Measurements from ENCODE around the gene MRPS23.

MRPS23 gene

GRCh38 chr17:57879437-57880085, 29.7 kb upstream of the MRPS23 start:
- H3K4me3 ChIP-seq (ENCODE audit: low read depth, low read length): no peak overlapping the region

DNA sequence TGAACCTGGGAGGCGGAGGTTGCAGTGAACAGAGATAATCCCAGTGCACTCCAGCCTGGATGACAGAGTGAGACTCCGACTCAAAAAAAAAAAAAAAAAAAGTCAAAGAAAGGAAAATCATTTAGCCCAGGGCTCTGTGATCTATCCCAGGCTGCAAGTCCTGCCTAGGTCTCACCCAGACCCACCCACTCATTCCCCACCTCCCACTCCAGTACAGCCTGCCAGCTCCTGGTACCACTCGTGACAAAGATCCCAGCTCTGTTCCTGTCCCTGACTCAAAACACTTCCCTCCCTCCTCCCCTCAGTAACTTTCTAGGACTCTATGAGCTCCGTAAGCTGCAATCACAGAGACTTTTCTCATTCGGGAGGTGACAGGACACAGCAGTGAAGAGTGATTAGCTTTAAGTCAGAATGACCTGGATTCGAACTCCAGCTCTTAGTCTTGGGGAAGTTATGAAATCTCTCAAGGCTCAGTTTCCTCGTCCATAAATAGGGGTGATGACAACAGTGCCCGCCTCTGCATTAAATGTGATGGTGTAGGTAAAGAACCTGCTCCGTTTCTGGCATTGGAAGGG, 28.0 kb upstream of the MRPS23 start:
- H3K4me3 ChIP-seq (ENCODE audit: low read depth, low read length): no peak overlapping the region

DNA sequence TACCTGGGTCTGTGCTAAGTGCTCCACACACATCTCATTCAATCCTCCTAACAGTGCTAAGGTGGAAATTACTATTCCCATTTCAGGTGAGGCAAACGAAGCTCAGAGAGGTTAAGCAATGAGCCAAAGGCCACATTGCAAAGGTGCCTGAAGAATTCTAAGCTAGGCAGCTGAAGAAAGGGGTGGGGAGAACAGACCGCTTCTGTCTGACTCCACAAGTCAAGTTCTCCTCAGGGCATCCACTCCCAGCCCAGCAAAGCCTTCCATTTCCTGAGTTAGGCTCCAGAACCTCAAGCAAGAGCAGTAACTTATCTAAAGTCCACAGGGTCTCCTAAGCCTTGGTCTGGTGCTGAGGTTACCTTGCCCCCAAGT, 27.0 kb upstream of the MRPS23 start:
- H3K4me3 ChIP-seq (ENCODE audit: low read depth, low read length): no peak overlapping the region

DNA sequence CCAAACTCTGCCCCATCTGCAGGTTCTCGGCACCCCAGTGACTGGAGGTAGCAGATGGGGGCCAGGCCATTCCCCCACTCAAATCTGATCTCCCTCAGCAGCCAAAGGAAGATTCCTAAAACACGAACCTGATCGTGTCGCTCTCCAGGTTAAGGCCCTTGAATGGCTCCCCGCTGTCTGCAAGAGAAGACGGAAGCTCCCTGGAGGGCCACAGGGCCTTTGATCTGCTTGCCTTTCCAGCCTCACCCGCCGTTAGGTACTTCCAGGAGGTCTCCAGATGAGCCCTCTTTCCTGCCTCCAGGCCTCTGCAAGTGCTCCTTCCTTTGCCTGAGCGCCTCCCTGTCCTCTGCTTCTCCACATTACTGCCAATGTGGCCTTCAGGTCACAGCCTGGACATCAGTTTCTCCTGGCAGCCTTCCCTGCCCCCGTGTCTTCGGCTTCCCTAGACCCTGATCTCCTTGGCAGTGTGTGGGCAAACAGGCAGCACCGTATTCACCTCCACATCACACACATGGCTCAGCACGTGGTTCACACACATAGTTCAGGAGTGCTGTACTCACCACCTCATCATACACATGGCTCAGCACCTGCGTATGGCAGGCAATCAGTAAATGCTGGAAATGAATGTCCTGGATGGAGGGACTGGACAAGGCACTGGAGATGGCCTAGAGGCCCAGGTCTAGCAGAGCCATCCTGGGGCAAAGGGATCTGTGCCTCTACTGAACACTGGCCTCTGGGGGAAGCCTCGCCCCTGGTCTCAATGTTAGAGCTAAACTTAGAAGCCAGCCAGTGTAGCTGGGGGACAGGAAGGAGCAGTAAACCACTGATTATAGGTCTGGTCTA, 26.4 kb upstream of the MRPS23 start:
- H3K4me3 ChIP-seq (ENCODE audit: low read depth, low read length): no peak overlapping the region

- no peak overlapping the region for H3K4me3 ChIP-seq (ENCODE audit: low read depth, low read length)
These were observed 25.6 kb upstream of the MRPS23 start for GRCh38 chr17:57875290-57876022.

DNA sequence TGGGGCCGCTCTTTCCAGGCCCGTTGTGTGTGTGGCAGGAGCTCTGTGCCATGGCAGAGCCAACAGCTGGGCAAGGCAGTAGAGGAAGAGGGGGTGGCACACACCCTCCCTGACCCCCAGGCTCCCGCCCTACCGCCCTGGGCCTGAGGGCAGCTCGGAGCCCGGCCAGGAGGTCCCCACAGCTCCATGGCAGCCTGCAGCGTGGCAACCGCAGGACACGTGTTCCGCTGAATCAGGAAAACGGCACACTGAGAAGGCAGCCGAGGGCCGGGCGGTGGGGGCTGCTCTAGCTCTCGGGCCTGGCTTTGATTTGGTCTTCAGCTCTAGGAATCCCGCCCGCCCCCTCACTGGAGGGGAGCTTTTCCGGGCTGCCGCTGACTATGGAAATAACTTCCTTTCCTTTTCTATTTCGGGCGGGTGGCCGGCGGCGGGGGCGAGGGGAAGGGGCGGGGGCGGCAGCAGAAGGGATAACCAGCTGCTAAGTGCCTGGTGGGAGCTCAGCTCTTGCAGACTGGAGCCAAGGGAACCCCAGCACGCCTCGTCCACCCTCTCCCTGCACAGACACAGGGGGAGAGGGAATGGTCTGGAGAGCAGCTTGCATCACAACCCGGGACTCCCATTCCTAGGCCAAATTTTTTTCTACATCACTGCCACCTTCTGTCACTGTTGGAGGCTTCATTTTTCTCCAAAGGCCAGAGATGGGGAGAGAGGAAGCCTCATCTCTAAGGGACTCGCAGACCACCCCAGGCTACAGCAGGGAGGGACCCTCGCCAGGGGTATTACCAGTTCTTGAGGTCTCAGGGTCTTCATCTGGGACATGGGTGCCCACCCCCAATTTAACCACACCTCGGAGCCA, 24.8 kb upstream of the MRPS23 start:
- no peak overlapping the region for H3K4me3 ChIP-seq (ENCODE audit: low read depth, low read length)

DNA sequence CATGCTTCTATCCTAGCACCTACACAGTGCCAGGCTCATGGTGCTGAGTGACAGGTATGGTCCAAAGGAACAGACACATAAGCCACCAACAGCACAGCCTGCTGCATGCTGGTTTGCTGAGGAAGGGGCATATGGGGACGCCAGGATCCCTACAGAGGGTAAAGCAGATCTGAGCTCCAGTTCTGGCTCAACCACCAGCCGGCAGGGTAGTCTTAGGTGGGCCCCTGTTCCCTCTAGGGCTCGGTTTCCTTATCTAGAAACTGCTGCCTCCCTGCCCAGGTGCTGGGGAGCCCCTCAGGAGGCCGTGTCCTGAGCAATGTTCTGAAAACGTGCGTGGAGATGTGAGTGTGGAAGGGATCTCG, 24.2 kb upstream of the MRPS23 start:
- no peak overlapping the region for H3K4me3 ChIP-seq (ENCODE audit: low read depth, low read length)

- no peak overlapping the region for H3K4me3 ChIP-seq (ENCODE audit: low read depth, low read length)
These were observed 23.6 kb upstream of the MRPS23 start for GRCh38 chr17:57873261-57874057.

DNA sequence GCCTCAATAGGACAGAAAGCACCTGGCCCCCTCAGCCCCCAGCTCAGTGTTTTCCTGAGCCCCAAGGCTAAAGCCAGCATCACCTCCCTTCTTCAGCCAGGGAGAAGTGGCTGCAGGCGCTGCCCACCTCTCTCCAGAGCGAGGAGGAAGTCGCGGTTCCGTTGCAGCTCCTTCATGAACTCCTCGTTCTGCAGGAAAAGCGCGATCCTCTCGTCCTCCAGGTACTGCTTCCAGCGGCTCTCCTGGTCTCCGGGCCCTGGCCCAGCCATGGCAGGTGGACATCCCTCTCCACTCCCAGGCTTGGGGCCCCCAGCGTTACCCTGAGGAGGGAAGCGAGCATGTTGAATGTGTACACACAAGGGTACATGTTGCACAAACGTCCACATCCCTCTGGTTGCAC, 22.7 kb upstream of the MRPS23 start:
- H3K4me3 ChIP-seq (ENCODE audit: low read depth, low read length): no peak overlapping the region

GRCh38 chr17:57871863-57872262, 22.0 kb upstream of the MRPS23 start:
- H3K4me3 ChIP-seq (ENCODE audit: low read depth, low read length): no peak overlapping the region

DNA sequence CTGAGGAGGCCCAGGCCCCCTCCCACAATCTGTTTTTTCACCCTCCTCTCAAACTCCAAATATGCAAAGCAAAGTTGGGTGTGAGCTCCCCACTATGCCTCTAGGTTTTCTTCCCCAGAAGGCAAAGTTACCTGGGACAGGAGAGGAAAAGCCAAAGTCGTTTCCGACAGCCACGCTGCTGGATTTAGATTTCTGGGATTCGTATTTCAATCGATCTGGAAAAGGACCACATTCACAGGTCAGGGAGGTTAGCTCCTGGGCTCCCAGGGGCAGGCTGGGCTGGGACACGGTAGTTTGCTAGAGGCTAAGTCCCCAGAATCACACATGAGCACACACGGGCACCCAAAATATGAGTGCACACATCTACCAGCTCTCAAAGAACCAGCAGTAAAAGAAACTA, 21.3 kb upstream of the MRPS23 start:
- no peak overlapping the region for H3K4me3 ChIP-seq (ENCODE audit: low read depth, low read length)

DNA sequence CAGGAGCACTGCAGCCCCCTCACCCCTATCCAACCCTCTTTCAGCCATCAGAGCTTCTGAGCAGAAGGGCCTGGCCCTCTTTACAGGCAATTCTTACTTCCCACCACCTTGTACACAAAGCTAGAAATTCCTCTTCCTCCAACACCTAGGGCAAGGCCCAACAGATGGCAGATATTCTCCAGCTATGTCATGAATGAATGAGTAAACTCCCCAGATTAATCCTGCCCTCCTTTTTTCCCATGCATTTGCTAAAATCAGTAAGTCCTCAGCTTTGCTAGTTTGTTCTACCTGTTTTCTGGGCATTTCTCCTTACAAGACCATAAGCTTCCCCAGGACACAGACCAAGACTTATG, 20.4 kb upstream of the MRPS23 start:
- no peak overlapping the region for H3K4me3 ChIP-seq (ENCODE audit: low read depth, low read length)

GRCh38 chr17:57869617-57870282, 19.9 kb upstream of the MRPS23 start:
- no peak overlapping the region for H3K4me3 ChIP-seq (ENCODE audit: low read depth, low read length)

GRCh38 chr17:57868910-57869616, 19.2 kb upstream of the MRPS23 start:
- H3K4me3 ChIP-seq (ENCODE audit: low read depth, low read length): no peak overlapping the region

- H3K4me3 ChIP-seq (ENCODE audit: low read depth, low read length): no peak overlapping the region
These were observed 18.4 kb upstream of the MRPS23 start for GRCh38 chr17:57868007-57868909.

DNA sequence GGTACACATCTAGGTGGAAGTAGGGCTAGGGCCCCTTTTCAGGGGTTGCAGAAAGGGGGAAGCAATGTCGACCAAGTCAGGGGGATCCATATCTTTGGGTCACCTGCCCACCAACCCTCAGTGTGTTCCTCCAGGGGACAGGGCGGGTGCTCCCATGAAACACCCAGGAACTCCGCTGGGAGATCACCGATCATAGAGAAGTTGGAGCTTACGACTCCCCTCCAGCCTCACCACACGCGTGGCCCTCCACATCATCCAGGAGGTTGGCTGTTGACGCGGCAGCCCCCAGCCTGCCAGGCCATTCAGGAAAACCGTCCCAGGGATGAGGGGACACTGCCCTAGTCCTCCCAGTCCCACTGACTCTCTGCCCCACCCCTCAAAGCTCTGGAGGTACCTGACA, 17.3 kb upstream of the MRPS23 start:
- no peak overlapping the region for H3K4me3 ChIP-seq (ENCODE audit: low read depth, low read length)

DNA sequence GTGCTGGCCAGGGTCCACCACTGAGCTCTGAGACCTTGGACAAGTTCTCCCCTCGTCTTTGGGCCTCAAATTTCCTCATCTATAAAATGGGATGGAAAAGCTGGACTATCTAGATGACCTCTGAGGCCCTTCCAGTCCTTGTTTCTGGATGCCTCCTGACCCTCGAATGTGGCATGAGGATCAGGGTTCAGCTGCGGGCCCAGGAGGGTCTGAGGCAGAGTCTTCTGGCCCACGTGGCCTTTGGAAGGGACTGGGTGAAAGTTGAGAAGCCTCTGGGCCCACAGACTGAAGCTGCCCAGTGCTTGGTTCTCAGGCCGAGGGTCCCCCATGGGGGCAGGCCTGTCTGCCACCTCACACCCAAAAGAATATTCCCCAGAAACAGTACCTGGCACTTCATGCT, 16.9 kb upstream of the MRPS23 start:
- H3K4me3 ChIP-seq (ENCODE audit: low read depth, low read length): no peak overlapping the region

DNA sequence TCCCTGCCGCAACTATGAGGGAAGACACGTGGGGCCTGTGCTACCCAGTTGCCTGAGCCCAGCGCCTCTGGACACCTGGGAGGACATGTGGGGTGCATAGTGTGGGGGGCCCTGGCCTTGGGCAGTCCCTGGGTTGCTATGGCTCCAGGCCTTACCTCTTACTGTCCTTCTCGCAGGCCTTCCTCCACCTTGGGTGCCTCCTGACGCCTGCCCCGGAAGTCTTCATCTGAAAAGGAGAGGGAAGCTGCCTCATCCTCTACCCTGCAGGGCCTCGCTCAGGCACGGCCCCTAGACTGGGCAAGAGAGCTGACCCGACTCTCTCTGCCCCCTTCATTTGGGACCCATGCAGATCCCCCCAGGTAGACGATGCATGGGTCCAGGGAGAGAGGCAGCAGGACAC, 16.5 kb upstream of the MRPS23 start:
- H3K4me3 ChIP-seq (ENCODE audit: low read depth, low read length): no peak overlapping the region

Data from iPS-11a (cell line).